Keratinocyte (primary cell): Measurements from ENCODE around the gene LPIN1. TPM values are rescaled to one million over a fixed set of nuclear protein-coding genes. Genes with fewer than 3 reads are reported as not detected.
A peak's percentile ranks its signal among the peaks of the same experiment; 100 is the strongest.

Experiments
- DNase-seq: peaks from one replicate; pipeline ENCODE4 v3.0.0-alpha.2; 2011; ENCODE audit warnings: low read depth, missing footprints, low spot score
- FAIRE-seq: peaks from 2 replicates; lab custom pipeline; 2011; peaks lifted over from hg19 to GRCh38; lab: Jason Lieb, UNC
- H2AFZ ChIP-seq: 2 replicates; pipeline ENCODE4 v1.6.0; 2012; ENCODE audit warnings: low read length, control low read depth, inconsistent platforms; ENCODE audit not compliant: control insufficient read depth
- H3K27ac ChIP-seq: 2 replicates; pipeline ENCODE4 v1.5.1; 2011; ENCODE audit warnings: low read length; ENCODE audit not compliant: control insufficient read depth, insufficient read depth
- H3K27me3 ChIP-seq: 3 replicates; pipeline ENCODE4 v1.6.0; 2011; ENCODE audit warnings: low read length; ENCODE audit not compliant: control insufficient read depth, insufficient read depth; ENCODE audit errors: extremely low read depth
- H3K36me3 ChIP-seq, 2 experiments: 2 replicates in 1 of 2; 3 replicates in 1 of 2; pipeline ENCODE4 v1.5.1; 2011; ENCODE audit warnings: low read length in 2 of 2, mild to moderate bottlenecking in 1 of 2; ENCODE audit not compliant: control insufficient read depth in 2 of 2, insufficient read depth in 2 of 2; ENCODE audit errors: extremely low read depth in 1 of 2
- H3K4me1 ChIP-seq: 3 replicates; pipeline ENCODE4 v1.5.1; 2011; ENCODE audit warnings: low read length; ENCODE audit not compliant: control insufficient read depth, insufficient read depth; ENCODE audit errors: extremely low read depth
- H3K4me2 ChIP-seq: 3 replicates; pipeline ENCODE4 v1.6.0; 2011; ENCODE audit warnings: low read depth, low read length; ENCODE audit not compliant: control insufficient read depth, insufficient read depth; ENCODE audit errors: extremely low read depth
- H3K4me3 ChIP-seq, 3 experiments: fragments of 200-600 bp in 1 of 3; sonication (generic) in 1 of 3; 2 replicates in 2 of 3; 3 replicates in 1 of 3; pipeline ENCODE4 v1.5.1; 2011 to 2016; ENCODE audit warnings: low read length in 3 of 3, mild to moderate bottlenecking in 3 of 3, control low read depth in 2 of 3, inconsistent platforms in 1 of 3, low read depth in 1 of 3, mixed read lengths in 1 of 3, mixed run types in 1 of 3, moderate library complexity in 1 of 3; ENCODE audit not compliant: control insufficient read depth in 2 of 3, insufficient read depth in 2 of 3; ENCODE audit errors: extremely low read depth in 1 of 3
- H3K79me2 ChIP-seq: 2 replicates; pipeline ENCODE4 v1.6.0; 2012; ENCODE audit warnings: low read length; ENCODE audit not compliant: control insufficient read depth, insufficient read depth
- H3K9ac ChIP-seq: 3 replicates; pipeline ENCODE4 v1.6.0; 2011; ENCODE audit warnings: low read length; ENCODE audit not compliant: control insufficient read depth, insufficient read depth; ENCODE audit errors: extremely low read depth
- H3K9me1 ChIP-seq: 3 replicates; pipeline ENCODE4 v1.6.0; 2011; ENCODE audit warnings: low read length; ENCODE audit not compliant: control insufficient read depth, insufficient read depth; ENCODE audit errors: extremely low read depth
- H3K9me3 ChIP-seq: 2 replicates; pipeline ENCODE4 v1.5.1; 2012; ENCODE audit warnings: low read depth, low read length; ENCODE audit not compliant: control insufficient read depth
- H4K20me1 ChIP-seq: 3 replicates; pipeline ENCODE4 v1.6.0; 2011; ENCODE audit warnings: low read length; ENCODE audit not compliant: control insufficient read depth, insufficient read depth; ENCODE audit errors: extremely low read depth
- EZH2 ChIP-seq: IDR thresholded peaks from one replicate; pipeline ENCODE4 v1.6.1; 2012; ENCODE audit warnings: inconsistent platforms, mild to moderate bottlenecking, low read length, moderate library complexity
- dilution Hi-C: fragments of 300-500 bp; cut with MboI; formaldehyde crosslinking; loops from one replicate; pipeline ENCODE4 v1.7.0; 2020; ENCODE audit warnings: low sequenced_read_pairs; ENCODE audit not compliant: extremely low pct_ligation_motif_present
- polyA plus RNA-seq, 5 experiments: library from polyadenylated mRNA; depleted of rRNA in 3 of 5; stranded (reverse) in 3 of 5; stranded (forward) in 1 of 5; unstranded in 1 of 5; fragments of >200 nt; gene quantifications; 1 replicate in 1 of 5; 2 replicates in 3 of 5; 3 replicates in 1 of 5; pipeline versions ENCODE4 v1.2.1 to v1.2.3, GENCODE V29; 2011 to 2012; ENCODE audit warnings: missing spikeins in 2 of 5, low read depth in 1 of 5, low replicate concordance in 1 of 5
- TF ChIP-seq, protein P1 (sequence below), 3 experiments: IDR thresholded peaks in 1 of 3; conservative IDR thresholded peaks in 1 of 3; optimal IDR thresholded peaks in 1 of 3; 2 replicates in 2 of 3; 3 replicates in 1 of 3; pipeline versions ENCODE3 to v1.5.1; 2011; ENCODE audit warnings: low read length in 3 of 3, mild to moderate bottlenecking in 3 of 3, moderate library complexity in 2 of 3, control low read depth in 1 of 3, inconsistent platforms in 1 of 3; ENCODE audit not compliant: insufficient read depth in 2 of 3; ENCODE audit errors: extremely low read depth in 1 of 3

The LPIN1 gene
- polyA plus RNA-seq, 1 donor (not counting 4 experiments of a cell fraction or from before 2014, with no cell fraction given): 79.6 TPM

DNA sequence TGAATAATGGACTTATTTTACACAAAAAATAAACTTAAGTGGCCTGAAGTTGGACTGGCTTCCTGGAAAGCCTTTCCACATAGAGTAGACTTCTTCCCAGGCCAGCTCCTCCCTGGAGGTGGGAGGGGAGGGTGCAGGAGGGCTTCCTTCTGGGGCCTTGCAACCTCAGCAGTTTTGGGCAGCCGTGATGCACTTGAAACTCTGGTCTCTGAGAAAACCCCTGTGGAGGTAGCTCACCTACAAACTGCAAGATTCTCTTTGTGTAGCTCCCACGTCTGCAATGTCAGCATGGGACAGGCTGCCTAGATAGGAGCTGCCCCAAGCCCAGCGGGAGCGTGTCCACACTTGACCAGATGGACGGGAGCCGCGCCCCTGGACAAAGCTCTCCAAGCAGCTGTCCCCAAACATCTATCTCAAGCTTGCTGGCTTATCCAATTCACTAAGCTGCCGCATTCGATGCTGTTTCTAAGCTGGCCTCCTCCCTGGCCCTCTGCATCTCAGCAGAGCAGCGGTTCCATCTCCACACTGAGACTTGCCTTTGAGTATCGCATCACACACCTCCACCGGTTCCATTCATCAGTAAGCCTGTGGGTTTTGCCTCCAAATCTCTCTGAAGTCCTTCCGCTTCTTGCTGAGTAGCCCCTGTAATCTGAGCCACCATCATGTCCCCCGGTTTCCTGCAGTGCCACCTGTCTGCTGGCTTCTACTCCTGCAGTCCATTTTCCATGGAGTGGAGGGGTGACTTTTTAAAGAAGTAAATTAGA lies 1.6 kb upstream of the LPIN1 start:
- H4K20me1 ChIP-seq: peaks cover 16% of the 10 kb centered on the region
- TF ChIP-seq, protein P1, sequence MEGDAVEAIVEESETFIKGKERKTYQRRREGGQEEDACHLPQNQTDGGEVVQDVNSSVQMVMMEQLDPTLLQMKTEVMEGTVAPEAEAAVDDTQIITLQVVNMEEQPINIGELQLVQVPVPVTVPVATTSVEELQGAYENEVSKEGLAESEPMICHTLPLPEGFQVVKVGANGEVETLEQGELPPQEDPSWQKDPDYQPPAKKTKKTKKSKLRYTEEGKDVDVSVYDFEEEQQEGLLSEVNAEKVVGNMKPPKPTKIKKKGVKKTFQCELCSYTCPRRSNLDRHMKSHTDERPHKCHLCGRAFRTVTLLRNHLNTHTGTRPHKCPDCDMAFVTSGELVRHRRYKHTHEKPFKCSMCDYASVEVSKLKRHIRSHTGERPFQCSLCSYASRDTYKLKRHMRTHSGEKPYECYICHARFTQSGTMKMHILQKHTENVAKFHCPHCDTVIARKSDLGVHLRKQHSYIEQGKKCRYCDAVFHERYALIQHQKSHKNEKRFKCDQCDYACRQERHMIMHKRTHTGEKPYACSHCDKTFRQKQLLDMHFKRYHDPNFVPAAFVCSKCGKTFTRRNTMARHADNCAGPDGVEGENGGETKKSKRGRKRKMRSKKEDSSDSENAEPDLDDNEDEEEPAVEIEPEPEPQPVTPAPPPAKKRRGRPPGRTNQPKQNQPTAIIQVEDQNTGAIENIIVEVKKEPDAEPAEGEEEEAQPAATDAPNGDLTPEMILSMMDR (optimal IDR thresholded peaks at IDR 0.05 in 1 of 3, IDR thresholded peaks at IDR 0.05 in 1 of 3, conservative IDR thresholded peaks at IDR 0.05 in 1 of 3; ENCODE audit: extremely low read depth in 1 of 3, insufficient read depth in 2 of 3, low read length in 3 of 3): peak; percentile 31 to 56 (median 48)
- no peak for TF ChIP-seq EZH2
- no peaks in the 10 kb centered on the region for H3K27me3 ChIP-seq
- H3K9me1 ChIP-seq: peaks cover 3% of the 10 kb centered on the region
- peak overlapping the region in 1 of 3 experiments; percentile 58 for H3K4me3 ChIP-seq
- FAIRE-seq (no peak), DNase-seq (no peak)
- dilution Hi-C loops: no loop called here
- peak overlapping the region; percentile 71 for H3K9ac ChIP-seq
- peaks cover 58% of the 10 kb centered on the region for H3K4me1 ChIP-seq
- peak overlapping the region; percentile 67 for H2AFZ ChIP-seq
- H3K27ac ChIP-seq: peak overlapping the region; percentile 83
- no peaks in the 10 kb centered on the region for H3K9me3 ChIP-seq
- peaks cover 33% of the 10 kb centered on the region for H3K79me2 ChIP-seq
- H3K4me2 ChIP-seq: peak overlapping the region; percentile 93
- no peaks in the 10 kb centered on the region for H3K36me3 ChIP-seq

DNA sequence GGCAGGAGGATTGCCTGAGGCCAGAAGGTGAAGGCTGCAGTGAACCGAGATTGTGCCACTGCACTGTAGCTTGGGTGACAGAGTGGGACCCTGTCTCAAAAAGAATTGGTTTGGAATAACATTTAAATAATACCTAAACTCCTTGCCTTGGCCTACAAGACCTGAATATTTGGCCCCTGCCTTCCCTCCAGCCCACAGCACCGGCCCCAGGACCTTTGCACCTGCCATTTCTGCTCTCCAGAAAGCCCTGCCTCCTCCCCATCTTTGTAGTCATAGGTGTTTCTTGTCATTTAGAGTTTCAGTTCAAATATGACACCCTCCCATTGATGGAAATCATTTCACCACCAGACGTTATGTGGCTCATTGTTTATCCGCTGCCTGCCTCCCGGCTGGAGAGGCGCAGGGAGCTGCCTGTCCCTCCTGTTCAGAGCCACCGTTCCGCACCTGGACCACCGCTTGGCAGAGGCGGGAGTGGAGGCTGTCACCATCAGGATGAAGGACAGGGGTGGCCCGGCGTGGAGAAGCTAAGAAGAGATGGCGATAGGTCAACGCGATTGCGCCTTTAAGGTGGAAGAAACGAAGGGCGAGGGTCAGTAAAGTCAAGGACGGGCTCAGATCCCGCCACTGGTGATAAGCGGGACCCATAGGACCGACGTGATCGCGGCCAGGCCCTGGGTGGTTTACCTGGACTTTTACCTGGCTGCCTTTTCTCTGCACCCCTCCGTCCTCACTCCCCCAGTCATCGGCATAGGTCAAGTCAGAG lies 638 bp upstream of the LPIN1 start:
- H3K27ac ChIP-seq: peak overlapping the region; percentile 73
- no peaks in the 10 kb centered on the region for H3K36me3 ChIP-seq
- peak overlapping the region; percentile 71 for H3K9ac ChIP-seq
- peaks cover 68% of the 10 kb centered on the region for H3K4me1 ChIP-seq
- no peak for DNase-seq
- peaks cover 7% of the 10 kb centered on the region for H3K9me1 ChIP-seq
- H3K27me3 ChIP-seq: no peaks in the 10 kb centered on the region
- peaks cover 25% of the 10 kb centered on the region for H4K20me1 ChIP-seq
- peak overlapping the region; percentile 91 for H2AFZ ChIP-seq
- peaks cover 42% of the 10 kb centered on the region for H3K79me2 ChIP-seq
- peak overlapping the region in 2 of 3 experiments; percentile 35 to 51 for H3K4me3 ChIP-seq
- no peak for FAIRE-seq
- dilution Hi-C loops: no loop called here
- no peaks in the 10 kb centered on the region for H3K9me3 ChIP-seq
- peak overlapping the region; percentile 81 for H3K4me2 ChIP-seq
- TF ChIP-seq, protein P1 (optimal IDR thresholded peaks at IDR 0.05 in 1 of 3, IDR thresholded peaks at IDR 0.05 in 1 of 3, conservative IDR thresholded peaks at IDR 0.05 in 1 of 3; ENCODE audit: extremely low read depth in 1 of 3, insufficient read depth in 2 of 3, low read length in 3 of 3): no peak
- no peak for TF ChIP-seq EZH2
